Mesendoderm (in vitro differentiated cells): ENCODE data around the gene BOLL.
A peak's percentile ranks its signal among the peaks of the same experiment; 100 is the strongest.

Source experiments
- DNase-seq: peaks from one replicate; pipeline ENCODE4 v3.0.0; 2013
- H2AK5ac ChIP-seq: 2 replicates; pipeline ENCODE4 v1.6.1; 2013; ENCODE audit warnings: low read length, inconsistent platforms
- H2BK120ac ChIP-seq: 2 replicates; pipeline ENCODE4 v1.6.1; 2013; ENCODE audit warnings: low read depth, mild to moderate bottlenecking, low read length, moderate library complexity, mixed read lengths
- H2BK15ac ChIP-seq: replicated peaks from 2 replicates; pipeline ENCODE4 v1.6.1; 2013; ENCODE audit warnings: low read depth, mild to moderate bottlenecking, moderate library complexity
- H2BK5ac ChIP-seq: 2 replicates; pipeline ENCODE4 v1.6.1; 2013; ENCODE audit warnings: low read length, inconsistent platforms
- H3K18ac ChIP-seq: 2 replicates; pipeline ENCODE4 v1.6.1; 2013; ENCODE audit warnings: mild to moderate bottlenecking, low read length, mixed read lengths
- H3K23ac ChIP-seq: one replicate; pipeline ENCODE4 v1.6.1; 2013; ENCODE audit warnings: low read length
- H3K27ac ChIP-seq: 2 replicates; pipeline ENCODE4 v1.5.1; 2013; ENCODE audit warnings: low read depth, mild to moderate bottlenecking, inconsistent platforms, low read length, moderate library complexity
- H3K27me3 ChIP-seq: 2 replicates; pipeline ENCODE4 v1.6.1; 2013; ENCODE audit warnings: low read length, control low read depth, mild to moderate bottlenecking, inconsistent platforms; ENCODE audit not compliant: insufficient read depth, poor library complexity
- H3K36me3 ChIP-seq: 2 replicates; pipeline ENCODE4 v1.6.1; 2013; ENCODE audit warnings: low read length, inconsistent platforms; ENCODE audit not compliant: control insufficient read depth, insufficient read depth
- H3K4ac ChIP-seq: one replicate; pipeline ENCODE4 v1.6.1; 2013; ENCODE audit warnings: low read depth, mild to moderate bottlenecking, low read length, moderate library complexity
- H3K4me1 ChIP-seq: 2 replicates; pipeline ENCODE4 v1.6.1; 2013; ENCODE audit warnings: low read depth, low read length, inconsistent platforms; ENCODE audit not compliant: control insufficient read depth
- H3K4me2 ChIP-seq: 2 replicates; pipeline ENCODE4 v1.6.1; 2013; ENCODE audit warnings: low read length
- H3K4me3 ChIP-seq: 2 replicates; pipeline ENCODE4 v1.5.1; 2013; ENCODE audit warnings: mild to moderate bottlenecking, low read length
- H3K56ac ChIP-seq: one replicate; pipeline ENCODE4 v1.6.1; 2013; ENCODE audit warnings: low read length
- H3K79me1 ChIP-seq: 2 replicates; pipeline ENCODE4 v1.6.1; 2013; ENCODE audit warnings: low read length, inconsistent platforms
- H3K79me2 ChIP-seq: 2 replicates; pipeline ENCODE4 v1.6.1; 2013; ENCODE audit warnings: mild to moderate bottlenecking, low read length; ENCODE audit not compliant: control insufficient read depth, insufficient read depth
- H3K9ac ChIP-seq: 2 replicates; pipeline ENCODE4 v1.6.1; 2013; ENCODE audit warnings: low read length, inconsistent platforms
- H4K5ac ChIP-seq: one replicate; pipeline ENCODE4 v1.6.1; 2013; ENCODE audit warnings: low read length
- H4K8ac ChIP-seq: one replicate; pipeline ENCODE4 v1.6.1; 2013; ENCODE audit warnings: low read depth, mild to moderate bottlenecking, control low read depth, low read length, moderate library complexity
- WGBS: extraction: QIAGEN DNeasy Blood & Tissue Kit; methylation state at CpG from one replicate; pipeline ENCODE4 v1.1.7; 2013; ENCODE audit warnings: low lambda C conversion rate, missing lambda C conversion rate; ENCODE audit not compliant: insufficient coverage; ENCODE audit errors: extremely low coverage; 5-methylcytosine and 5-hydroxymethylcytosine counted together

Gene BOLL

DNA sequence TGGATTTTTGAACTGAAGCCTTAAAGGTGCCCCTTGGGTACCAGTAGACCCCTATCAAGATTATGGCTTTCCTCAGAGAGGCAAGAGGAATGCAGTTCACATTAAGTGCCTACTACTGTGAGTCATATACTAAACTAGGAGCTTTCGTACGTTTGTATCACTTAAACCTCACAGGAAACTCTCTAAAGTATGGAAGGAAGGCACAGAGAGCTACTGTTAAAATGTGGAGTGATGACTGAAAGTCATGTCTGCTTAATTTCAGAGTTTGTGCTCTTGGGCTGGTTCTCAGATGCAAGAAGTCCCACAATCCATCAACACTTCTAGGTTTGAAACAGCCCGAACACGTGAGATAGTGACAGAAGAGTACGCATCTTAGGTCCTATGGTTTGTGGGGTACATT lies 23.9 kb upstream of the BOLL start:
- WGBS = no CpG with 5 or more reads among the region's 5 CpGs
- H3K4me2 ChIP-seq = no peak overlapping the region
- H2BK15ac ChIP-seq = no peak overlapping the region
- H3K27me3 ChIP-seq = peaks cover 6% of the 10 kb centered on the region
- no peak overlapping the region for H3K56ac ChIP-seq
- H3K4ac ChIP-seq = peak overlapping the region; percentile 21
- no peak overlapping the region for H2BK5ac ChIP-seq
- H3K79me2 ChIP-seq = no peaks in the 10 kb centered on the region
- H3K18ac ChIP-seq = no peak overlapping the region
- H3K9ac ChIP-seq = no peak overlapping the region
- H3K27ac ChIP-seq = no peak overlapping the region
- H3K4me3 ChIP-seq = no peak overlapping the region
- no peak overlapping the region for H4K8ac ChIP-seq
- no peak overlapping the region for H2BK120ac ChIP-seq
- no peak overlapping the region for H4K5ac ChIP-seq
- no peak overlapping the region for H3K23ac ChIP-seq
- H3K4me1 ChIP-seq = peaks cover 3% of the 10 kb centered on the region
- no peak for DNase-seq
- no peak overlapping the region for H2AK5ac ChIP-seq
- H3K79me1 ChIP-seq = no peaks in the 10 kb centered on the region
- no peaks in the 10 kb centered on the region for H3K36me3 ChIP-seq

GRCh38 chr2:197805715-197806633 lies 20.9 kb upstream of the BOLL start:
- Histone ChIP-seq H2BK120ac (no peak overlapping the region), H2BK15ac (no peak overlapping the region), H2BK5ac (no peak overlapping the region), H3K4me3 (no peak overlapping the region), H3K27ac (no peak overlapping the region), H3K79me2 (no peaks in the 10 kb centered on the region), H3K18ac (no peak overlapping the region), H3K4me2 (peak overlapping the region; percentile 5), H3K27me3 (peaks cover 6% of the 10 kb centered on the region), H3K4ac (no peak overlapping the region), H4K8ac (no peak overlapping the region), H3K79me1 (no peaks in the 10 kb centered on the region), H4K5ac (no peak overlapping the region), H3K9ac (no peak overlapping the region), H3K56ac (no peak overlapping the region), H3K36me3 (no peaks in the 10 kb centered on the region), H3K23ac (no peak overlapping the region), H3K4me1 (peaks cover 3% of the 10 kb centered on the region), H2AK5ac (no peak overlapping the region)
- no CpG with 5 or more reads among the region's 11 CpGs for WGBS
- DNase-seq = no peak

GRCh38 chr2:197804758-197805714 lies 19.9 kb upstream of the BOLL start:
- Histone ChIP-seq H2BK5ac (no peak overlapping the region), H3K79me2 (no peaks in the 10 kb centered on the region), H3K27me3 (peaks cover 6% of the 10 kb centered on the region), H3K79me1 (no peaks in the 10 kb centered on the region), H3K4me1 (peaks cover 3% of the 10 kb centered on the region), H3K4me3 (no peak overlapping the region), H2BK120ac (no peak overlapping the region), H3K23ac (no peak overlapping the region), H2BK15ac (no peak overlapping the region), H4K5ac (no peak overlapping the region), H4K8ac (no peak overlapping the region), H3K4me2 (peak overlapping the region; percentile 5), H3K36me3 (no peaks in the 10 kb centered on the region), H2AK5ac (no peak overlapping the region), H3K4ac (no peak overlapping the region), H3K9ac (peak overlapping the region; percentile 16), H3K27ac (no peak overlapping the region), H3K56ac (no peak overlapping the region), H3K18ac (no peak overlapping the region)
- WGBS = no CpG with 5 or more reads among the region's 92 CpGs
- DNase-seq = no peak

GRCh38 chr2:197804049-197804757 lies 19.1 kb upstream of the BOLL start, which contains the start of gene PLCL1:
Gene PLCL1 (plus strand): TSS chr2:197804593.
- peak within 1 kb of the TSS; percentile 16 for H3K9ac ChIP-seq
- H2BK15ac ChIP-seq = no peak within 1 kb of the TSS
- no peak within 1 kb of the TSS for H4K8ac ChIP-seq
- H2AK5ac ChIP-seq = no peak within 1 kb of the TSS
- H2BK5ac ChIP-seq = no peak within 1 kb of the TSS
- H3K79me1 ChIP-seq = no peaks in the 10 kb centered on the region
- H3K56ac ChIP-seq = no peak within 1 kb of the TSS
- H3K27ac ChIP-seq = no peak within 1 kb of the TSS
- no CpG with 5 or more reads among the region's 50 CpGs for whole genome bisulfite sequencing
- peak within 1 kb of the TSS; percentile 62 for H3K4me2 ChIP-seq
- H2BK120ac ChIP-seq = no peak within 1 kb of the TSS
- H3K4me3 ChIP-seq = no peak within 1 kb of the TSS
- H3K23ac ChIP-seq = no peak within 1 kb of the TSS
- DNase-seq = peak; percentile 96
- H3K4me1 ChIP-seq = peaks cover 3% of the 10 kb centered on the region
- no peak within 1 kb of the TSS for H3K18ac ChIP-seq
- H3K79me2 ChIP-seq = no peaks in the 10 kb centered on the region
- H3K36me3 ChIP-seq = no peaks in the 10 kb centered on the region
- H4K5ac ChIP-seq = no peak within 1 kb of the TSS
- peaks cover 6% of the 10 kb centered on the region for H3K27me3 ChIP-seq
- H3K4ac ChIP-seq = no peak within 1 kb of the TSS

DNA sequence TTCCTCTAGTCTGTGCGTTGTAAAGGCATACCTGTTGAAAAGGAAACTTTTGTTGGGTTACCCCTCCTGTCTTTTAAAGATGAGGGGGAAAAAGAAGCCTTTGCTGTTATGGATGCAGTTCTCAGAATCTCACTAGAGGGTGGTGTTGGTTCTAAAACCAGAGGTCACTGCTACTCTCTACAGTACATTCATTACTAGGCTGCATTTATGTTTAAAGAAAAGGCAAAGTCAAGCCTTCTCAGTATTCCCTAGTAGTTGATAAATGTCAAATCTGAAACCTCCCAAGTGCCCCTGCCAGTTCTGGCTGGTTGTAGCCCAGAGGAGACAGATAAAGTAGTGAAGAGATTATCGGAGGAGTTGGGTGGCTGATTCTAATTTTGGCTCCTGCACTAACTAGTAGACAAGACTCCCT lies 17.9 kb upstream of the BOLL start:
- no peak overlapping the region for H2BK15ac ChIP-seq
- no peaks in the 10 kb centered on the region for H3K36me3 ChIP-seq
- no peak overlapping the region for H4K5ac ChIP-seq
- no peak overlapping the region for H3K9ac ChIP-seq
- peak; percentile 68 for DNase-seq
- H3K23ac ChIP-seq = no peak overlapping the region
- H2AK5ac ChIP-seq = no peak overlapping the region
- no peak overlapping the region for H3K4ac ChIP-seq
- no peaks in the 10 kb centered on the region for H3K79me1 ChIP-seq
- no peak overlapping the region for H3K27ac ChIP-seq
- H3K79me2 ChIP-seq = no peaks in the 10 kb centered on the region
- H4K8ac ChIP-seq = no peak overlapping the region
- no peak overlapping the region for H3K56ac ChIP-seq
- no peak overlapping the region for H3K4me3 ChIP-seq
- H2BK120ac ChIP-seq = no peak overlapping the region
- H3K27me3 ChIP-seq = peaks cover 6% of the 10 kb centered on the region
- no peak overlapping the region for H2BK5ac ChIP-seq
- H3K18ac ChIP-seq = no peak overlapping the region
- no CpG with 5 or more reads among the region's 2 CpGs for WGBS
- H3K4me2 ChIP-seq = no peak overlapping the region
- peaks cover 3% of the 10 kb centered on the region for H3K4me1 ChIP-seq
